SU-DHL-6 (cell line): ENCODE data around the gene AP2S1.
"Not testable (repeated sequence)": the region's sequence is repeated elsewhere in the genome, so short reads cannot be mapped to it uniquely, and the experiment has no call there.

ENCODE experiments used
- H2AFZ ChIP-seq: fragments of 200-600 bp; sonication (generic); 2 replicates; pipeline ENCODE4 v1.6.1; 2014; ENCODE audit warnings: low read depth, mild to moderate bottlenecking, moderate library complexity, mixed read lengths, antibody characterized with exemption, low read length; ENCODE audit not compliant: severe bottlenecking
- H3F3A ChIP-seq: fragments of 200-600 bp; shearing (Covaris generic); 2 replicates; pipeline ENCODE4 v1.6.0; 2016; ENCODE audit warnings: antibody characterized with exemption, mild to moderate bottlenecking; ENCODE audit not compliant: insufficient read depth
- H3K27ac ChIP-seq: fragments of 200-600 bp; sonication (generic); 2 replicates; pipeline ENCODE4 v1.5.1; 2016; ENCODE audit warnings: low read depth, mild to moderate bottlenecking, low read length, moderate library complexity, mixed read lengths
- H3K27me3 ChIP-seq: fragments of 200-600 bp; sonication (generic), shearing (Covaris generic); 2 replicates; pipeline ENCODE4 v1.6.0; 2014; ENCODE audit warnings: mild to moderate bottlenecking, low read length
- H3K36me3 ChIP-seq: fragments of 200-600 bp; sonication (generic); 2 replicates; pipeline ENCODE4 v1.6.1; 2014; ENCODE audit warnings: mild to moderate bottlenecking, low read length, mixed read lengths
- H3K4me2 ChIP-seq: fragments of 300-600, 200-600 bp; shearing (Covaris generic), sonication (generic); 2 replicates; pipeline ENCODE4 v1.6.0; 2014; ENCODE audit warnings: low read length, low read depth, mild to moderate bottlenecking; ENCODE audit not compliant: poor library complexity, severe bottlenecking
- H3K4me3 ChIP-seq: fragments of 200-600 bp; sonication (generic); 2 replicates; pipeline ENCODE4 v1.5.1; 2014; ENCODE audit warnings: antibody characterized with exemption, low read length, mild to moderate bottlenecking, mixed read lengths; ENCODE audit not compliant: insufficient read depth, poor library complexity, severe bottlenecking
- H3K79me2 ChIP-seq: fragments of 200-600 bp; sonication (generic); 2 replicates; pipeline ENCODE4 v1.6.1; 2014; ENCODE audit warnings: mild to moderate bottlenecking, low read length, moderate library complexity; ENCODE audit not compliant: insufficient read depth
- H3K9ac ChIP-seq: fragments of 200-600 bp; sonication (generic); 2 replicates; pipeline ENCODE4 v1.7.0; 2014; ENCODE audit warnings: mild to moderate bottlenecking, low read length
- H3K9me2 ChIP-seq: fragments of 200-600 bp; sonication (generic); replicated peaks from 2 replicates; pipeline ENCODE4 v1.6.1; 2014; ENCODE audit warnings: low read length; ENCODE audit not compliant: insufficient read depth
- H3K9me3 ChIP-seq: fragments of 200-600 bp; sonication (generic); 2 replicates; pipeline ENCODE4 v1.6.1; 2014; ENCODE audit warnings: low read length, mixed read lengths; ENCODE audit not compliant: insufficient read depth
- H4K20me1 ChIP-seq: fragments of 200-600 bp; sonication (generic); 2 replicates; pipeline ENCODE4 v1.6.1; 2014; ENCODE audit warnings: low read depth, mild to moderate bottlenecking, antibody characterized with exemption, low read length, moderate library complexity, mixed read lengths
- CTCF ChIP-seq: fragments of 200-600 bp; sonication (generic); IDR thresholded peaks from one replicate; pipeline ENCODE4 v1.5.1; 2017; ENCODE audit warnings: antibody characterized with exemption, mild to moderate bottlenecking, low read length, moderate library complexity; ENCODE audit not compliant: insufficient read depth, poor library complexity, severe bottlenecking
- EZH2phosphoT487 ChIP-seq: fragments of 200-600 bp; sonication (generic), shearing (Covaris generic); conservative IDR thresholded peaks from 2 replicates; pipeline ENCODE4 v1.6.1; 2018; ENCODE audit warnings: mild to moderate bottlenecking, antibody characterized with exemption, low read length, moderate library complexity, mixed read lengths

The AP2S1 gene

GRCh38 chr19:46887240-46887782 lies 36.7 kb upstream of the AP2S1 start:
- Histone ChIP-seq H3K79me2 (peaks cover 86% of the 10 kb centered on the region), H4K20me1 (peaks cover 12% of the 10 kb centered on the region; the same call in 1 of the 2 replicates), H3K36me3 (no peaks in the 10 kb centered on the region), H2AFZ (no peak overlapping the region), H3K4me3 (no peak overlapping the region), H3K27me3 (no peaks in the 10 kb centered on the region), H3K9ac (no peak overlapping the region), H3K4me2 (no peak overlapping the region), H3K9me3 (no peaks in the 10 kb centered on the region), H3K9me2 (no peaks in the 10 kb centered on the region), H3F3A (peaks cover 8% of the 10 kb centered on the region), H3K27ac (no peak overlapping the region)
- TF ChIP-seq EZH2phosphoT487 (no peak), CTCF (no peak)

GRCh38 chr19:46886546-46887239 lies 36.0 kb upstream of the AP2S1 start:
- peaks cover 8% of the 10 kb centered on the region for H3F3A ChIP-seq

GRCh38 chr19:46885411-46885810 lies 34.8 kb upstream of the AP2S1 start:
- Histone ChIP-seq H3K9me3 (no peaks in the 10 kb centered on the region), H3K4me3 (no peak overlapping the region), H3K9me2 (no peaks in the 10 kb centered on the region), H2AFZ (no peak overlapping the region), H3K27me3 (no peaks in the 10 kb centered on the region), H3F3A (peaks cover 8% of the 10 kb centered on the region), H4K20me1 (peaks cover 12% of the 10 kb centered on the region; the same call in 1 of the 2 replicates), H3K36me3 (no peaks in the 10 kb centered on the region), H3K79me2 (peaks cover 86% of the 10 kb centered on the region), H3K27ac (no peak overlapping the region), H3K4me2 (no peak overlapping the region), H3K9ac (no peak overlapping the region)
- TF ChIP-seq EZH2phosphoT487 (no peak), CTCF (no peak)

More at GRCh38 chr19:46886546-46887239, 36.0 kb upstream of the AP2S1 start:
- no peaks in the 10 kb centered on the region for H3K9me3 ChIP-seq
- H2AFZ ChIP-seq, result no peak overlapping the region
- H3K9me2 ChIP-seq, result no peaks in the 10 kb centered on the region
- peaks cover 90% of the 10 kb centered on the region for H3K79me2 ChIP-seq
- no peak overlapping the region for H3K4me2 ChIP-seq
- no peak for TF ChIP-seq CTCF
- peaks cover 12% of the 10 kb centered on the region; the same call in 1 of the 2 replicates for H4K20me1 ChIP-seq
- no peak overlapping the region for H3K9ac ChIP-seq
- H3K27ac ChIP-seq, result no peak overlapping the region
- H3K36me3 ChIP-seq, result no peaks in the 10 kb centered on the region
- no peak overlapping the region for H3K4me3 ChIP-seq
- no peaks in the 10 kb centered on the region for H3K27me3 ChIP-seq

GRCh38 chr19:46882751-46883150 lies 32.1 kb upstream of the AP2S1 start:
- H3K27ac ChIP-seq, H3K9ac ChIP-seq, H3K27me3 ChIP-seq, H3K4me2 ChIP-seq, H3K9me3 ChIP-seq, H2AFZ ChIP-seq, H3F3A ChIP-seq, H3K4me3 ChIP-seq, H3K36me3 ChIP-seq, H3K9me2 ChIP-seq, H4K20me1 ChIP-seq: not testable (repeated sequence)
- peaks cover 87% of the 10 kb centered on the region for H3K79me2 ChIP-seq
